ENCODE results near the gene TMEM250. TPM values are rescaled to one million over a fixed set of nuclear protein-coding genes. Genes with fewer than 3 reads are reported as not detected.

Gene TMEM250
- total RNA-seq, 3 donors from 2014 or later (not counting 1 experiment from before 2014, with no cell fraction given), result 19.5 to 34.3 (median 33.6) TPM

- Histone ChIP-seq H3K27ac (ENCODE audit: low read length) (no peak overlapping the region), H3K36me3 (ENCODE audit: control insufficient read depth, insufficient read depth, low read length) (no peaks in the 10 kb centered on the region), H3K27me3 (ENCODE audit: control insufficient read depth, insufficient read depth, low read length) (no peaks in the 10 kb centered on the region), H3K4me1 (ENCODE audit: control insufficient read depth, insufficient read depth, low read length) (no peaks in the 10 kb centered on the region), H3K4me3 (ENCODE audit: low read length) (no peak overlapping the region), H3K9me3 (ENCODE audit: control insufficient read depth, insufficient read depth, low read length) (no peaks in the 10 kb centered on the region)
- Mint-ChIP-seq H3K4me1 (no peaks in the 10 kb centered on the region), H3K27ac (no peak overlapping the region), H3K36me3 (no peaks in the 10 kb centered on the region), H3K9me3 (no peaks in the 10 kb centered on the region), H3K4me3 (no peak overlapping the region), H3K27me3 (ENCODE audit: low read depth in 2 of 2) (no peaks in the 10 kb centered on the region)
- ATAC-seq (no peak), DNase-seq (no peak)
- TF ChIP-seq CTCF (IDR thresholded peaks at IDR 0.05), result no peak
- intact Hi-C loops (cut with micrococcal nuclease), result no loop called here
- 92% methylated on average over 11 of the region's 11 CpGs for WGBS (ENCODE audit: insufficient coverage)
Observed at GRCh38 chr9:136144450-136144849, 25.8 kb upstream of the TMEM250 start.

- TF ChIP-seq CTCF (IDR thresholded peaks at IDR 0.05), result no peak
- no peak for ATAC-seq
- no peak overlapping the region for H3K4me3 Mint-ChIP-seq
- WGBS (ENCODE audit: insufficient coverage), result 66% methylated on average over 13 of the region's 16 CpGs
- H3K27ac Mint-ChIP-seq, result no peak overlapping the region
- intact Hi-C loops (cut with micrococcal nuclease), result no loop called here
- no peaks in the 10 kb centered on the region for H3K9me3 Mint-ChIP-seq
- Histone ChIP-seq H3K36me3 (ENCODE audit: control insufficient read depth, insufficient read depth, low read length) (no peaks in the 10 kb centered on the region), H3K27me3 (ENCODE audit: control insufficient read depth, insufficient read depth, low read length) (no peaks in the 10 kb centered on the region), H3K9me3 (ENCODE audit: control insufficient read depth, insufficient read depth, low read length) (no peaks in the 10 kb centered on the region), H3K4me1 (ENCODE audit: control insufficient read depth, insufficient read depth, low read length) (no peaks in the 10 kb centered on the region), H3K4me3 (ENCODE audit: low read length) (no peak overlapping the region), H3K27ac (ENCODE audit: low read length) (no peak overlapping the region)
- peak in 1 of 2 donors; percentile 28 for DNase-seq
- H3K27me3 Mint-ChIP-seq (ENCODE audit: low read depth in 2 of 2), result peaks cover 0 to 3% of the 10 kb centered on the region in 2 donors
- H3K36me3 Mint-ChIP-seq, result no peaks in the 10 kb centered on the region
- H3K4me1 Mint-ChIP-seq, result no peaks in the 10 kb centered on the region
Observed at GRCh38 chr9:136143215-136144001, 24.7 kb upstream of the TMEM250 start.

- intact Hi-C loops (cut with micrococcal nuclease), result no loop called here
- no peak for TF ChIP-seq CTCF (IDR thresholded peaks at IDR 0.05)
- Mint-ChIP-seq H3K36me3 (no peaks in the 10 kb centered on the region), H3K9me3 (no peaks in the 10 kb centered on the region), H3K27ac (no peak overlapping the region), H3K4me1 (no peaks in the 10 kb centered on the region), H3K27me3 (ENCODE audit: low read depth in 2 of 2) (peaks cover 0 to 3% of the 10 kb centered on the region in 2 donors), H3K4me3 (no peak overlapping the region)
- Histone ChIP-seq H3K27ac (ENCODE audit: low read length) (no peak overlapping the region), H3K4me3 (ENCODE audit: low read length) (no peak overlapping the region), H3K9me3 (ENCODE audit: control insufficient read depth, insufficient read depth, low read length) (no peaks in the 10 kb centered on the region), H3K36me3 (ENCODE audit: control insufficient read depth, insufficient read depth, low read length) (no peaks in the 10 kb centered on the region), H3K27me3 (ENCODE audit: control insufficient read depth, insufficient read depth, low read length) (no peaks in the 10 kb centered on the region), H3K4me1 (ENCODE audit: control insufficient read depth, insufficient read depth, low read length) (no peaks in the 10 kb centered on the region)
- DNase-seq, result no peak
- WGBS (ENCODE audit: insufficient coverage), result 59% methylated on average over 13 of the region's 13 CpGs
- no peak for ATAC-seq
Observed at GRCh38 chr9:136142859-136143214, 24.2 kb upstream of the TMEM250 start.

DNA sequence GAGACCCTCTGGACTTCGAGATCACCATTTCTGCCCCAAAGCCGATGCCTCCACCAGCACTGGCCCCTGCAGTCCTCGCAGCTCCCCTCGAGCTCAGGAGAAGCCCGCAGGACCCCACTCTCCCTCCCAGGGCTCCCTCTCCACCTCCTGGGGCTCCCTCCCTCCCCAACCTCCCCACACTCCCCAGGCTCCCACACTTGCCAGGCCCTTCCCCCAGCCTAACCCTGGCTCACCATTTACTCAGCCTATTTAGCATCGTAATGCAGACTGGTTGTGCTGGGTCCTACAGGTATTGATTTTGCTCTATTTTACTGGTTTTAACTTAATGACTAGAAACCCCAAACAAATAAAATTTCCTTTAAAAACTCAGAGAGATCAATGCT is 23.7 kb upstream of the TMEM250 start:
- H3K36me3 ChIP-seq (ENCODE audit: control insufficient read depth, insufficient read depth, low read length), result no peaks in the 10 kb centered on the region
- Mint-ChIP-seq H3K27me3 (ENCODE audit: low read depth in 2 of 2) (peaks cover 0 to 3% of the 10 kb centered on the region in 2 donors), H3K4me3 (no peak overlapping the region), H3K27ac (no peak overlapping the region), H3K36me3 (no peaks in the 10 kb centered on the region), H3K4me1 (no peaks in the 10 kb centered on the region), H3K9me3 (no peaks in the 10 kb centered on the region)
- ATAC-seq, result no peak
- DNase-seq, result no peak
- no peaks in the 10 kb centered on the region for H3K27me3 ChIP-seq (ENCODE audit: control insufficient read depth, insufficient read depth, low read length)
- H3K27ac ChIP-seq (ENCODE audit: low read length), result no peak overlapping the region
- 84% methylated on average over 6 of the region's 6 CpGs for WGBS (ENCODE audit: insufficient coverage)
- H3K4me1 ChIP-seq (ENCODE audit: control insufficient read depth, insufficient read depth, low read length), result no peaks in the 10 kb centered on the region
- no peak overlapping the region for H3K4me3 ChIP-seq (ENCODE audit: low read length)
- no peaks in the 10 kb centered on the region for H3K9me3 ChIP-seq (ENCODE audit: control insufficient read depth, insufficient read depth, low read length)
- TF ChIP-seq CTCF (IDR thresholded peaks at IDR 0.05), result no peak
- intact Hi-C loops (cut with micrococcal nuclease), result no loop called here

Data from natural killer cell (primary cell).